Mesothelial cell of epicardium (in vitro differentiated cells): ENCODE results near the gene BMPR1B. TPM values are rescaled to one million over a fixed set of nuclear protein-coding genes. Genes with fewer than 3 reads are reported as not detected.
"Not testable (repeated sequence)": the region's sequence is repeated elsewhere in the genome, so short reads cannot be mapped to it uniquely, and the experiment has no call there.

Experiments used
- DNase-seq, 2 experiments: peaks; one replicate each; pipeline ENCODE4 v3.0.0; 2021; ENCODE audit warnings: low spot score in 2 of 2; ENCODE audit not compliant: unreplicated experiment in 2 of 2
- H3K27ac Mint-ChIP-seq: 2 replicates; pipeline ENCODE4 v1.8.0; 2021; ENCODE audit warnings: mixed read lengths
- H3K27me3 Mint-ChIP-seq: 2 replicates; pipeline ENCODE4 v1.8.0; 2021; ENCODE audit warnings: low read depth, mixed read lengths
- H3K36me3 Mint-ChIP-seq: 2 replicates; pipeline ENCODE4 v1.8.0; 2021; ENCODE audit warnings: mixed read lengths
- H3K4me1 Mint-ChIP-seq: 2 replicates; pipeline ENCODE4 v1.8.0; 2021; ENCODE audit warnings: mixed read lengths
- H3K4me3 Mint-ChIP-seq: 2 replicates; pipeline ENCODE4 v1.8.0; 2021; ENCODE audit warnings: mild to moderate bottlenecking, moderate library complexity, mixed read lengths
- H3K9me3 Mint-ChIP-seq: 2 replicates; pipeline ENCODE4 v1.8.0; 2021; ENCODE audit warnings: mixed read lengths
- total RNA-seq: library from RNA; stranded (reverse); gene quantifications from 3 replicates; pipeline ENCODE4 v1.2.1, GENCODE V29; 2021
- TF ChIP-seq, protein P1 (sequence below): fragments of 200-600 bp; sonication (generic); IDR thresholded peaks from one replicate; pipeline ENCODE4 v1.5.0; 2021; ENCODE audit warnings: antibody characterized with exemption; ENCODE audit not compliant: unreplicated experiment

The BMPR1B gene
- total RNA-seq, 1 donor from 2014 or later = 2.6 TPM

DNA sequence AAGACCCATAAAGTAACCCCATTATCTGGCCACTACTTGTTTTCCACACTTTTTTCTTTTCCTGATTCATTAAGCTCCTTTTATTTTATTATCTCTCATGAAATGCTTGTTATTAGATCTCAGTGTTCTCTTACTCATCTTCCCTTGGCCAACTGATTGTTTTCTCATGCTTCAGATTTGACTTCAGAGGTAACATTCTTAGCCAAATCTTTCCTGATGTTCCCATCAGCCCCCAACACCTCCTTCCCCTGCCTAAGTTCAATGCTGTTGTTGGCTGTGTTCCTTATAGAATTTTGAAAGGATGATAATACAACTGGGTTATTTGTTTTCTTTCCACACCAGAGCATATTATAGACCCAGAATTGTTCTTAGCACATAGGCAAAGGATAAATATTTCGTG, 75.6 kb downstream of the BMPR1B start:
- Mint-ChIP-seq H3K27ac (no peak overlapping the region), H3K9me3 (no peaks in the 10 kb centered on the region), H3K27me3 (peaks cover 2% of the 10 kb centered on the region), H3K4me1 (no peaks in the 10 kb centered on the region), H3K36me3 (no peaks in the 10 kb centered on the region), H3K4me3 (no peak overlapping the region)
- TF ChIP-seq, protein P1, sequence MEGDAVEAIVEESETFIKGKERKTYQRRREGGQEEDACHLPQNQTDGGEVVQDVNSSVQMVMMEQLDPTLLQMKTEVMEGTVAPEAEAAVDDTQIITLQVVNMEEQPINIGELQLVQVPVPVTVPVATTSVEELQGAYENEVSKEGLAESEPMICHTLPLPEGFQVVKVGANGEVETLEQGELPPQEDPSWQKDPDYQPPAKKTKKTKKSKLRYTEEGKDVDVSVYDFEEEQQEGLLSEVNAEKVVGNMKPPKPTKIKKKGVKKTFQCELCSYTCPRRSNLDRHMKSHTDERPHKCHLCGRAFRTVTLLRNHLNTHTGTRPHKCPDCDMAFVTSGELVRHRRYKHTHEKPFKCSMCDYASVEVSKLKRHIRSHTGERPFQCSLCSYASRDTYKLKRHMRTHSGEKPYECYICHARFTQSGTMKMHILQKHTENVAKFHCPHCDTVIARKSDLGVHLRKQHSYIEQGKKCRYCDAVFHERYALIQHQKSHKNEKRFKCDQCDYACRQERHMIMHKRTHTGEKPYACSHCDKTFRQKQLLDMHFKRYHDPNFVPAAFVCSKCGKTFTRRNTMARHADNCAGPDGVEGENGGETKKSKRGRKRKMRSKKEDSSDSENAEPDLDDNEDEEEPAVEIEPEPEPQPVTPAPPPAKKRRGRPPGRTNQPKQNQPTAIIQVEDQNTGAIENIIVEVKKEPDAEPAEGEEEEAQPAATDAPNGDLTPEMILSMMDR = no peak
- no peak for DNase-seq

DNA sequence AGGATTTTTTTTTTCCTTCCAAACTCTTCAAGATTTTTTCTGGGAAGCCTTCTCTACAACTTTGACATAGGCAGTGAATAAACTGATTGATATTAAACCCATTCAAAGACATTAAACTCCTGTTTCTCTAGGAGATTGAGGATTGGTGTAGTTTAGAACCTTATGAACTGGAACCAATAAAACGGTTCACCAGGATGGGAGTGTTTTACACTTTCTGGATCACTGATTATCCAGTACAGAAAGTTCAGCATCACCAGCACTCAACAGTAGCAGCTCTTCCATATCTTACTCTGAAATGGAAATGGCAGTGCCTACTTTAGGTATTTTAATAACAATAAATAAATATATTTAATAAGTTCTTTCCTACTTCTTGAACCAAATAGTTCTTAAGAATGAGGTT, 76.7 kb downstream of the BMPR1B start:
- H3K4me3 Mint-ChIP-seq = no peak overlapping the region
- TF ChIP-seq, protein P1 = no peak
- no peaks in the 10 kb centered on the region for H3K4me1 Mint-ChIP-seq
- H3K36me3 Mint-ChIP-seq = no peaks in the 10 kb centered on the region
- H3K27me3 Mint-ChIP-seq = peaks cover 2% of the 10 kb centered on the region
- no peak for DNase-seq
- no peaks in the 10 kb centered on the region for H3K9me3 Mint-ChIP-seq
- no peak overlapping the region for H3K27ac Mint-ChIP-seq

DNA sequence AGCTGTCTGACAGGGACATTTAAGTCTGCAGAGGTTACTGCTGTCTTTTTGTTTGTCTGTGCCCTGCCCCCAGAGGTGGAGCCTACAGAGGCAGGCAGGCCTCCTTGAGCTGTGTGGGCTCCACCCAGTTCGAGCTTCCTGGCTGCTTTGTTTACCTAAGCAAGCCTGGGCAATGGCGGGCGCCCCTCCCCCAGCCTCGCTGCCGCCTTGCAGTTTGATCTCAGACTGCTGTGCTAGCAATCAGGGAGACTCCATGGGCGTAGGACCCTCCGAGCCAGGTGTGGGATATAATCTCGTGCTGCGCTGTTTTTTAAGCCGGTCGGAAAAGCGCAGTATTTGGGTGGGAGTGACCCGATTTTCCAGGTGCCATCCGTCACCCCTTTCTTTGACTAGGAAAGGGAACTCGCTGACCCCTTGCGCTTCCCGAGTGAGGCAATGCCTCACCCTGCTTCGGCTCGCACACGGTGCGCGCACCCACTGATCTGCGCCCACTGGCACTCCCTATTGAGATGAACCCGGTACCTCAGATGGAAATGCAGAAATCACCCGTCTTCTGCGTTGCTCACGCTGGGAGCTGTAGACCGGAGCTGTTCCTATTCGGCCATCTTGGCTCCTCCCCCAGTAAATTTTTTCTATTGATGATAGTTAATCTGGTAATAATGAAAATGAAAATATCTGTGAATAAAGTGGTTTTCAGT, 83.6 kb downstream of the BMPR1B start:
- not testable (repeated sequence) for H3K27me3 Mint-ChIP-seq, H3K36me3 Mint-ChIP-seq, H3K9me3 Mint-ChIP-seq, H3K4me1 Mint-ChIP-seq, H3K27ac Mint-ChIP-seq, H3K4me3 Mint-ChIP-seq, DNase-seq

DNA sequence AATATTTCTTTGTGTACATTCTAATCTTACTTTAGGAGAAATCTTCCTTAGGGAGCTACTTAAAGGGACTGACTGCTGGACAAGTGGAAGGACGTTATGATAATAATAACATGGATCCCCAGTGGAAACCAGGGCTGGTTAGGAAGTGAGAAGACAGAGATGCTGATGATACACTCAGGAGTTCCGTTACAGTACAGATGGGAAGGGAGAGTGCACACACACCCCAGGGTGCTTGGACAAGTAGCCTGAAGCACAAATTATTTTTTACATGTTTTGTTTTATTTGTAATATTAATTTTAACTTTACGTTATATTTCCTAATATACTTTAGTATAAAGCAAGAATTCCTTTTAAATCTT, 84.1 kb downstream of the BMPR1B start:
- TF ChIP-seq, protein P1 = no peak
- no peaks in the 10 kb centered on the region for H3K36me3 Mint-ChIP-seq
- H3K27me3 Mint-ChIP-seq = no peaks in the 10 kb centered on the region
- no peak overlapping the region for H3K27ac Mint-ChIP-seq
- H3K4me1 Mint-ChIP-seq = peaks cover 5% of the 10 kb centered on the region
- H3K9me3 Mint-ChIP-seq = peaks cover 7% of the 10 kb centered on the region
- no peak overlapping the region for H3K4me3 Mint-ChIP-seq
- no peak for DNase-seq

DNA sequence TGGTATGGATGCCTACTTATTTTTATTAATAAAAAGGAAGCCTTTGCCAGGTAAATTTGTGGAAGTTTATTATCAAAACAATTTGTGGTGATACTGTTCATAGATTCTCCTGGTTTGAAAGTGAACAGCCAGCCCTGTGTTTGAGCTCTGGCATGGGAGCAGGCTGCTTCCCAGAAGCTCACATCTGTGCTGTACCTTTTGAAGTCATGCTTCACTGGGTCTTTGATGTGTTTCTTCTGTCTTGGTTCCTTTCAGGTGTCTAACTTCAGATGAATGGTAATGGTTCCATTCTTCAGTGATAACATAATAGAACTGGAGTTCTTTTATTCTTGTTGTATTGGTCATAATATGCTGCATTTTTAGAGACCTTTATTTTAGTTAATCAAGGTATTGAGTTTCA, 85.5 kb downstream of the BMPR1B start:
- DNase-seq = no peak
- no peak overlapping the region for H3K4me3 Mint-ChIP-seq
- peaks cover 12% of the 10 kb centered on the region for H3K9me3 Mint-ChIP-seq
- no peaks in the 10 kb centered on the region for H3K27me3 Mint-ChIP-seq
- TF ChIP-seq, protein P1 = no peak
- no peak overlapping the region for H3K27ac Mint-ChIP-seq
- peaks cover 5% of the 10 kb centered on the region for H3K4me1 Mint-ChIP-seq
- H3K36me3 Mint-ChIP-seq = no peaks in the 10 kb centered on the region

DNA sequence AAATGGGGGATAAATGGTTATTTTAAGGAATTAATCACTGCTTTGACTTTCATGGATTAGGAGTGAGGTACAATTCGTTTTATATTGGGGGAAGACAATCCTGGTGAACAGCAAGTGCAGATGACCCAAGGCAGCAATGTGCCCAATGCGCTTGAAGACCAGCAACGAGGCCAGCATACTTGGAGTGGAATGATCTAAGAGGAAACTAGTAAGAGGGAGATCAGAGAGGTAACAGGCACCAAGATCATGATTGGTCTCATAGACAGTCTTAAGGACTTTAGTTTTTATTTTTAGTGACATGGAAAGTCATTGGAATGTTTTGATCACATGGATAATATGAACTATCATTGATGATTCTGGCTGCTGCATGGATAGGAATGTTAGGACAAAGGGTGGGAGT, 90.6 kb downstream of the BMPR1B start:
- no peaks in the 10 kb centered on the region for H3K27me3 Mint-ChIP-seq
- no peaks in the 10 kb centered on the region for H3K36me3 Mint-ChIP-seq
- H3K27ac Mint-ChIP-seq = no peak overlapping the region
- TF ChIP-seq, protein P1 = no peak
- peaks cover 12% of the 10 kb centered on the region for H3K9me3 Mint-ChIP-seq
- H3K4me3 Mint-ChIP-seq = no peak overlapping the region
- no peak for DNase-seq
- peaks cover 3% of the 10 kb centered on the region for H3K4me1 Mint-ChIP-seq
